HG03196 (cell line): ENCODE results near the gene SLC39A13.
"Not testable (repeated sequence)": the region's sequence is repeated elsewhere in the genome, so short reads cannot be mapped to it uniquely, and the experiment has no call there.

Experiments
- ATAC-seq: cut with Tn5 transposase; IDR thresholded peaks from one replicate; pipeline ENCODE4 v1.9.1; 2021; ENCODE audit not compliant: unreplicated experiment

Gene SLC39A13

DNA sequence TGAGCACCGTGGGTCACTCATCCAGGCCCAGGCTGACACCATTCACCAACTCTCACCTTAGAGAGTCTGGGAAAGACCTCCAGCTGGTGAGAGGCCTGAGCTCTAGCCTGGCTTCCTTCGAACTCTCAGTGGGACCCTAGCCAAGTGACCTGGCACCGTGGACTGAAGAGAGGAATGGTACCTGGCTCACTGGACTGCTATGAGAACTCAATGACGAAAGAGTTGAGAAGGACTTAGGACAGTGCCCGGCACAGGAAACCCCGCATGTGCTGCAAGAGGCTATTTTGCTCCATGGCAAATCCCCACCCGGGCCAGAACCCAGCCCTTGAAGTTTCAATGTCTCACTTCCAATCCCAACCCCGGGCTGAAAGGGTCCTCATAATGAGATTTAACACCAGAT lies 41.2 kb downstream of the SLC39A13 start:
- ATAC-seq, result no peak

DNA sequence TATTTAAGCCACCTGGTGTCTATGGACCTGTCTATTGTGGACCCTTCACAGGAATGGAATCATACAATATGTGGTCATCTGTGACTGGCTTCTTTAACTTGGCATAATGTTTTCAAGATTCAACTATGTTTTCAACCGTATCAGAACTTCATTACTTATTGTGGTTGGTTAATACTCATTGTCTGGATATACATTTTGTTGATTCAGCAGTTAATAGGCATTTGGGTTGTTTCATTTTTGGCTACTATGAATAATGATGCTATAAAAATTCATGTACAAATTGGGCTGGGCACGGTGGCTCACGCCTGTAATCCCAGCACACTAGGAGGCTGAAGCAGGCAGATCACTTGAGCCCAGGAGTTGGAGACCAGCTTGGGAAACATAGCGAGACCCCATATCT lies 43.0 kb downstream of the SLC39A13 start:
- no peak for ATAC-seq

DNA sequence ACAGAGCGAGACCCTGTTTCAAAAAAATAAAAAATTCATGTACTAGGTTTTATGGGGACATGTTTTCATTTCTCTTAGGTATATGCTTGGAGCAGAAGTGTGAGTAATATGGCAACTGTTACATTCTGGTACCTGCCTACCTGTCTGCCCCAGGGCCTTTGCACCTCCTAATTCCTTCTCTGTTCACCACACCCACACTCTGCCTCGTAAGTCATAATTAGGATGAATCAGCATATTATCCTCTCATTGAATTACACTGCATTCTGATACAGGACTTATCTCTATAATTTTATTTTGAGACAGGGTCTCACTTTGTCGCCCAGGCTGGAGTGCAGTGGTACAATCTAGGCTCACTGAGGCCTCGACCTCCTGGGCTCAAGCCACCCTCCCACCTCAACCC lies 43.6 kb downstream of the SLC39A13 start:
- no peak for ATAC-seq

DNA sequence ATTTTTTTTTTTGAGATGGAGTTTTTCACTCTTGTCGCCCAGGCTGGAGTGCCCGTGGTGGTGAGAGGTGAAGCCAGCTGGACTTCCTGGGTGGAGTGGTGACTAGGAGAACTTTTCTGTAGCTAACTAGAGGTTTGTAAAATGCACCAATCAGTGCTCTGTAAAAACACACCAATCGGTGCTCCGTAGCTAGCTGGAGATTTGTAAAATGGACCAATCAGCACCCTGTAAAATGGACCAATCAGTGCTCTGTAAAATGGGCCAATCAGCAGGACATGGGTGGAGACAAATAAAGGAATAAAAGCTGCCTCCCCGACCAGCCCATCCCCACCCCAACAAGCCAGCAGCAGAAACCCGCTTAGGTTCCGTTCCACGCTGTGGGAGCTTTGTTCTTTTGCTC lies 45.0 kb downstream of the SLC39A13 start:
- no peak for ATAC-seq

DNA sequence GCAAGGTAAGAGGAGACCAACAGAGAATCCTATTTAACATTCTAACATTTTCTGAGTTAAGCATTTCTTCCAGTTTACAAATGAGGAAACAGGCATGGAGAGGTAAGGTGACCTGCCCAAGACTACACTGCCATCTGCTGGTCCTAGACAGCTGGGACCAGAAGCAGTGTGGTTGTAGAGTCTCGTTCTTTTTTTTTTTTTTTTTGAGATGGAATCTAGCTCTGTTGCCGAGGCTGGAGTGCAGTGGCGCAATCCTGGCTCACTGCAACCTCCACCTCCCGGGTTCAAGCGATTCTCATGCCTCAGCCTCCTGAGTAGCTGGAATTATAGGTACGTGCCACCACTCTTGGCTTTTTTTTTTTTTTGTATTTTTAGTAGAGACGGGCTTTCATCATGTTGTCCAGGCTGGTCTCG lies 45.9 kb downstream of the SLC39A13 start:
- not testable (repeated sequence) for ATAC-seq

DNA sequence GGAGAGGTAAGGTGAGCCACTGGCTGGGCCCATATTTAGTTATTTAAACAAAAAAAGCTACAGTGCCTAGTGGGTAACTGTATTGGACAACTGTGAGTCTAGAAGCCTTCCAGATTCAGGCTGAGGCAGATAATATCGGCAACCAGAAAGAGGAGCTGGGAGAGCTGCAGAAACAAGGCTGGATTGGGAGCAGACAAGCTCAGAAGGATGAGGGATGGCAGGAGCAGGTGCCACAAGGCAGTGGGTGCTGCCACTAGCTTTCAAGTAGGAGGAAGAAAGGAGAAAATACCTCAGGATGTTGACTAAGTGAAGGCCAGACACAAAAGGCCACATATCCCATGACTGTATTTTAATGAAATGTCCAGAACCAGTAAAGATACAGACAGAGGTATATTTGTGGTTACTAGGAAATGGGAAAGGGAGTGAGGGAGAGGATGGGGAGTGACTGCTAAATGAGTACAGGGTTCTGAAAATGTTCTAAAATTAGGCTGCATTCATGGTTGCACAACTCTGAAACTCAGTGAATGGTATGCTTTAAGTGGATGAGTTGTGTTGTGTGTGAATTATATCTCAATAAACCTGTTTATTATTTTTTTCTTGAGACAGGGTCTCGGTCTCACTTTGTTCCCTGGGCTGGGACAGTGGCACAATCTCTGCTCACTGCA lies 52.3 kb downstream of the SLC39A13 start:
- no peak for ATAC-seq

DNA sequence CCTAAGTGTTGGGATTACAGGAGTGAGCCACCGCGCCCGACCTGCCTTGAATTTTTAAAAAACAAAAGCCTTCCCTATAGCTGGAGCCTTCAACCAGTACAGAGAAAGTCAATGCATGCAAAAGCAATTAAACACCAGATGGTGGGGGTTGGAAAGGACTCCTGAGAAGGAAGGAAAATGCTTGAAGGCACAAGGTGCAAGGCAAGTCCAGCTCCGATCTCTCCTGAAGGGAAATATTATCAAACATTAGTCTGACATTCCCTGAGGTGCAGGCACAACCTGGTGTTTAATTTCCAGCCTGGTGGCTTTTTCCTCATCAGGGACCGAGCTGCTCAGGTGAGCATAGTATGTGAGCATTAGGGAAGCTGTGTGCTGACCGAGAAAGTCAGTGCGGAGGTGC lies 53.5 kb downstream of the SLC39A13 start:
- ATAC-seq, result no peak

DNA sequence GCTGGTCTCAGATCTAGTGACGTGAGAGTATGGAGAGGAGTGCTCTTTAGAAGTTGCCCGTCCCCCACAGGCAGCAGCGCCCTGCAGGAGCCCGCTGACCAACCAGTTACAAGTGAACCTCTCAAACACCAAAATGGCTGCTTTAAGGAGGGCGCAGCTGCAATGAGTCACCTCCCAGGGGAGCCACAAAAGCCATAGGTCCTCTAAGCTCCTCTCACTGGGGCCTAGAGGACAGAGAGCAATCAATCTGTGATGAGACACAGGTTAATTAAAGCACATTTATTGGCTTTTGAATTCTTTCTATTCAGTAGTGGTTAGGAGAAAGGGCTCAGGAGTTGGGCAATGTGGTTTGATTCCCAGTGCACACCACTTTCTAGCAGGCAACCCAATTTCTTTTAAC lies 56.1 kb downstream of the SLC39A13 start:
- ATAC-seq, result no peak
